SU-DHL-6 (cell line): ENCODE data around the gene REELD1.

Source experiments
- H2AFZ ChIP-seq: fragments of 200-600 bp; sonication (generic); 2 replicates; pipeline ENCODE4 v1.6.1; 2014; ENCODE audit warnings: low read depth, mild to moderate bottlenecking, moderate library complexity, mixed read lengths, antibody characterized with exemption, low read length; ENCODE audit not compliant: severe bottlenecking
- H3F3A ChIP-seq: fragments of 200-600 bp; shearing (Covaris generic); 2 replicates; pipeline ENCODE4 v1.6.0; 2016; ENCODE audit warnings: antibody characterized with exemption, mild to moderate bottlenecking; ENCODE audit not compliant: insufficient read depth
- H3K27ac ChIP-seq: fragments of 200-600 bp; sonication (generic); 2 replicates; pipeline ENCODE4 v1.5.1; 2016; ENCODE audit warnings: low read depth, mild to moderate bottlenecking, low read length, moderate library complexity, mixed read lengths
- H3K27me3 ChIP-seq: fragments of 200-600 bp; sonication (generic), shearing (Covaris generic); 2 replicates; pipeline ENCODE4 v1.6.0; 2014; ENCODE audit warnings: mild to moderate bottlenecking, low read length
- H3K36me3 ChIP-seq: fragments of 200-600 bp; sonication (generic); 2 replicates; pipeline ENCODE4 v1.6.1; 2014; ENCODE audit warnings: mild to moderate bottlenecking, low read length, mixed read lengths
- H3K4me2 ChIP-seq: fragments of 300-600, 200-600 bp; shearing (Covaris generic), sonication (generic); 2 replicates; pipeline ENCODE4 v1.6.0; 2014; ENCODE audit warnings: low read length, low read depth, mild to moderate bottlenecking; ENCODE audit not compliant: poor library complexity, severe bottlenecking
- H3K4me3 ChIP-seq: fragments of 200-600 bp; sonication (generic); 2 replicates; pipeline ENCODE4 v1.5.1; 2014; ENCODE audit warnings: antibody characterized with exemption, low read length, mild to moderate bottlenecking, mixed read lengths; ENCODE audit not compliant: insufficient read depth, poor library complexity, severe bottlenecking
- H3K79me2 ChIP-seq: fragments of 200-600 bp; sonication (generic); 2 replicates; pipeline ENCODE4 v1.6.1; 2014; ENCODE audit warnings: mild to moderate bottlenecking, low read length, moderate library complexity; ENCODE audit not compliant: insufficient read depth
- H3K9ac ChIP-seq: fragments of 200-600 bp; sonication (generic); 2 replicates; pipeline ENCODE4 v1.7.0; 2014; ENCODE audit warnings: mild to moderate bottlenecking, low read length
- H3K9me2 ChIP-seq: fragments of 200-600 bp; sonication (generic); replicated peaks from 2 replicates; pipeline ENCODE4 v1.6.1; 2014; ENCODE audit warnings: low read length; ENCODE audit not compliant: insufficient read depth
- H3K9me3 ChIP-seq: fragments of 200-600 bp; sonication (generic); 2 replicates; pipeline ENCODE4 v1.6.1; 2014; ENCODE audit warnings: low read length, mixed read lengths; ENCODE audit not compliant: insufficient read depth
- H4K20me1 ChIP-seq: fragments of 200-600 bp; sonication (generic); 2 replicates; pipeline ENCODE4 v1.6.1; 2014; ENCODE audit warnings: low read depth, mild to moderate bottlenecking, antibody characterized with exemption, low read length, moderate library complexity, mixed read lengths
- CTCF ChIP-seq: fragments of 200-600 bp; sonication (generic); IDR thresholded peaks from one replicate; pipeline ENCODE4 v1.5.1; 2017; ENCODE audit warnings: antibody characterized with exemption, mild to moderate bottlenecking, low read length, moderate library complexity; ENCODE audit not compliant: insufficient read depth, poor library complexity, severe bottlenecking
- EZH2phosphoT487 ChIP-seq: fragments of 200-600 bp; sonication (generic), shearing (Covaris generic); conservative IDR thresholded peaks from 2 replicates; pipeline ENCODE4 v1.6.1; 2018; ENCODE audit warnings: mild to moderate bottlenecking, antibody characterized with exemption, low read length, moderate library complexity, mixed read lengths

Gene REELD1

GRCh38 chr4:146211440-146211839, 2.9 kb upstream of the REELD1 start:
- Histone ChIP-seq H3K27ac (no peak overlapping the region), H3K79me2 (no peaks in the 10 kb centered on the region), H3K36me3 (no peaks in the 10 kb centered on the region), H4K20me1 (no peaks in the 10 kb centered on the region), H3K4me2 (no peak overlapping the region), H3K27me3 (no peaks in the 10 kb centered on the region), H3F3A (no peaks in the 10 kb centered on the region), H3K9ac (no peak overlapping the region), H3K9me2 (no peaks in the 10 kb centered on the region), H3K9me3 (no peaks in the 10 kb centered on the region), H3K4me3 (no peak overlapping the region), H2AFZ (no peak overlapping the region)
- no peak for TF ChIP-seq CTCF
- no peak for TF ChIP-seq EZH2phosphoT487

GRCh38 chr4:146212781-146213180, 1.6 kb upstream of the REELD1 start:
- Histone ChIP-seq H4K20me1 (no peaks in the 10 kb centered on the region), H2AFZ (no peak overlapping the region), H3K36me3 (no peaks in the 10 kb centered on the region), H3K4me2 (no peak overlapping the region), H3K4me3 (no peak overlapping the region), H3K9me2 (no peaks in the 10 kb centered on the region), H3K79me2 (no peaks in the 10 kb centered on the region), H3K27me3 (no peaks in the 10 kb centered on the region), H3F3A (no peaks in the 10 kb centered on the region), H3K27ac (no peak overlapping the region), H3K9ac (no peak overlapping the region), H3K9me3 (no peaks in the 10 kb centered on the region)
- no peak for TF ChIP-seq EZH2phosphoT487
- TF ChIP-seq CTCF: no peak

GRCh38 chr4:146222313-146222712, 8.0 kb downstream of the REELD1 start:
- no peak overlapping the region for H3K9ac ChIP-seq

More at GRCh38 chr4:146222313-146222712, 8.0 kb downstream of the REELD1 start:
- H3F3A ChIP-seq: no peaks in the 10 kb centered on the region
- H3K27me3 ChIP-seq: no peaks in the 10 kb centered on the region
- no peaks in the 10 kb centered on the region for H3K36me3 ChIP-seq
- no peaks in the 10 kb centered on the region for H4K20me1 ChIP-seq
- no peaks in the 10 kb centered on the region for H3K9me3 ChIP-seq
- H3K4me2 ChIP-seq: no peak overlapping the region
- H3K4me3 ChIP-seq: no peak overlapping the region
- no peak overlapping the region for H2AFZ ChIP-seq
- TF ChIP-seq EZH2phosphoT487: no peak
- TF ChIP-seq CTCF: no peak
- no peak overlapping the region for H3K27ac ChIP-seq
- H3K79me2 ChIP-seq: no peaks in the 10 kb centered on the region
- H3K9me2 ChIP-seq: no peaks in the 10 kb centered on the region
